Testis (tissue), 3 donors: ENCODE results near the gene SHROOM3. TPM values are rescaled to one million over a fixed set of nuclear protein-coding genes. Genes with fewer than 3 reads are reported as not detected.

Experiments used
- DNase-seq: peaks from one replicate; pipeline ENCODE4 v3.0.0-alpha.2; 2019
- H3K27ac ChIP-seq, 2 donors: fragments of 200-600 bp; sonication (generic); one replicate each; pipeline ENCODE4 v1.5.1; 2019
- H3K27me3 ChIP-seq: fragments of 200-600 bp; sonication (generic); one replicate; pipeline ENCODE4 v1.5.1; 2019
- H3K36me3 ChIP-seq: fragments of 200-600 bp; sonication (generic); one replicate; pipeline ENCODE4 v1.5.1; 2017; ENCODE audit warnings: low read depth; ENCODE audit errors: missing control alignments
- H3K4me1 ChIP-seq: fragments of 200-600 bp; sonication (generic); one replicate; pipeline ENCODE4 v1.5.1; 2019
- H3K4me3 ChIP-seq, 2 donors: fragments of 200-600 bp; sonication (generic); one replicate each; pipeline ENCODE4 v1.5.1; 2017 to 2019
- H3K9me3 ChIP-seq: fragments of 200-600 bp; sonication (generic); one replicate; pipeline ENCODE4 v1.5.1; 2017
- CTCF ChIP-seq, 3 experiments: fragments of 450-650 bp in 2 of 3; fragments of 200-600 bp in 1 of 3; sonication (generic) in 1 of 3; IDR thresholded peaks; one replicate each; pipeline ENCODE4 v1.5.1; 2016 to 2019; ENCODE audit warnings: antibody characterized with exemption in 3 of 3, mild to moderate bottlenecking in 2 of 3, moderate library complexity in 1 of 3
- POLR2A ChIP-seq: fragments of 450-650 bp; IDR thresholded peaks from one replicate; pipeline ENCODE4 v1.6.1; 2017; ENCODE audit warnings: antibody characterized with exemption, mild to moderate bottlenecking, moderate library complexity
- WGBS, 2 donors: methylation state at CpG; one replicate each; pipeline ENCODE4 v1.1.5; 2018; 5-methylcytosine and 5-hydroxymethylcytosine counted together
- intact Hi-C: fragments of 100-400 bp; cut with DNase I; formaldehyde crosslinking; loops from one replicate; pipeline ENCODE4 v1.15.1; 2023; ENCODE audit warnings: low total_unique reads
- polyA plus RNA-seq: library from polyadenylated mRNA; stranded (reverse); fragments of 350-450 nt; fragmentation: Illumina TruSeq; extraction: RNeasy Lipid Tissue Mini Kit (QIAGEN cat#74804); gene quantifications from one replicate; pipeline ENCODE4 v1.2.3, GENCODE V29; 2014; ENCODE audit warnings: low read depth, low replicate concordance; ENCODE audit not compliant: insufficient read depth
- total RNA-seq, 2 donors: library from RNA; depleted of rRNA; stranded (reverse); fragments of >200 nt; gene quantifications; one replicate each; pipeline ENCODE4 v1.2.3, GENCODE V29; 2016

Gene SHROOM3
- total and polyA plus RNA-seq, 3 donors from 2014 or later, result 3.9 to 7.2 (median 6.4) TPM

DNA sequence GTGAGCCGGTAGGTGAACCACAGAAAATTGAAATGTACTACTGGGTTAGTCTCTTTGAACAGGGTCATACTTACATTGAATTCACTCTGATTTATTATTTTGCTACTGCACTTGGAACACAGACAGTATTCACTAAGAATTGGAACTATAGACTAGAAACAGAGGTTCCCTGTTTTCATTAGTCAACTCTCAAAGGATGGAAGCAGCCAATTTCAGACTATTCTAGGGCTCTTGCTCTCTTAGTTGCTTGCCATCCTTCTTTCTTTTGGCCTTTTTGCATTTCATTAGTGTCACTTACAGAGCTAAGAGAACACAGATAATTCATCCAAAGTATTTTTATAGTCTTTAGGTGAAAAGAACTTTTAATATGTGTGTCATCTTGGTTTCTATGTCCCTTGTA is 52.6 kb downstream of the SHROOM3 start:
- H3K4me1 ChIP-seq, result no peaks in the 10 kb centered on the region
- no peaks in the 10 kb centered on the region for H3K9me3 ChIP-seq
- H3K27me3 ChIP-seq, result no peaks in the 10 kb centered on the region
- WGBS, 2 donors, result 100% methylated on average over 1 of the region's 1 CpG
- intact Hi-C loops, result no loop called here
- H3K36me3 ChIP-seq, result no peaks in the 10 kb centered on the region
- no peak overlapping the region for H3K4me3 ChIP-seq
- TF ChIP-seq CTCF (IDR thresholded peaks at IDR 0.05), result no peak
- no peak for TF ChIP-seq POLR2A
- no peak for DNase-seq
- H3K27ac ChIP-seq, result no peak overlapping the region

DNA sequence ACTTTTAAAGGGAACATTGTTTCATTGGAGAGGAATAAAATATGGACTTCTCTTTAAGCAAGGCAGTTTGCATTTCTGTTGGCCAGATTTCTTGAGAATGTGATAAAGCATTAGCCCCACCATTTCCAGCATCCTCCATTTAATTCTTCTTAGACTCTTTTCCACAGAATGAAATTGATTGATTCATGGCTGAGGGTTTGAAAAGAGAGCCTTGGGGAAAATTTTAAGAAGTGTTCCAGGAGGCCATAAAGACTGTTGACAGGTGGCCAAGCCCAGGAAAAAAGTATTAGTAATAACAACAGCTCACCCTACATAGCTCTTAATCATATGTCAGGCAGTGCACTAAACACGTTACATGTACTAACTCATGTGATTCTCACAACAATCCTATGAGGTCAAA is 53.4 kb downstream of the SHROOM3 start:
- H3K27me3 ChIP-seq, result no peaks in the 10 kb centered on the region
- intact Hi-C loops, result no loop called here
- WGBS, 2 donors, result 83 to 94% methylated on average over 1 of the region's 1 CpG
- no peak overlapping the region for H3K4me3 ChIP-seq
- no peaks in the 10 kb centered on the region for H3K9me3 ChIP-seq
- TF ChIP-seq CTCF (IDR thresholded peaks at IDR 0.05), result no peak
- TF ChIP-seq POLR2A, result no peak
- no peak overlapping the region for H3K27ac ChIP-seq
- no peaks in the 10 kb centered on the region for H3K4me1 ChIP-seq
- H3K36me3 ChIP-seq, result no peaks in the 10 kb centered on the region
- DNase-seq, result no peak

GRCh38 chr4:76488888-76489685 is 54.1 kb downstream of the SHROOM3 start:
- no peak for DNase-seq
- TF ChIP-seq CTCF (IDR thresholded peaks at IDR 0.05), result no peak
- TF ChIP-seq POLR2A, result no peak
- Histone ChIP-seq H3K27ac (peak overlapping the region in 1 of 2 donors; percentile 29), H3K9me3 (no peaks in the 10 kb centered on the region), H3K27me3 (no peaks in the 10 kb centered on the region), H3K4me3 (no peak overlapping the region), H3K36me3 (no peaks in the 10 kb centered on the region), H3K4me1 (no peaks in the 10 kb centered on the region)
- WGBS, 2 donors, result 58 to 63% methylated on average over 4 of the region's 4 CpGs
- intact Hi-C loops, result no loop called here

- 54 to 60% methylated on average over 6 of the region's 6 CpGs for WGBS, 2 donors
- Histone ChIP-seq H3K27me3 (no peaks in the 10 kb centered on the region), H3K27ac (peak overlapping the region in 1 of 2 donors; percentile 29), H3K36me3 (no peaks in the 10 kb centered on the region), H3K4me3 (no peak overlapping the region), H3K4me1 (no peaks in the 10 kb centered on the region), H3K9me3 (no peaks in the 10 kb centered on the region)
- peak; percentile 42 for DNase-seq
- TF ChIP-seq CTCF (IDR thresholded peaks at IDR 0.05) (no peak), POLR2A (no peak)
- intact Hi-C loops, result no loop called here
Observed at GRCh38 chr4:76489686-76490161, 54.7 kb downstream of the SHROOM3 start.

DNA sequence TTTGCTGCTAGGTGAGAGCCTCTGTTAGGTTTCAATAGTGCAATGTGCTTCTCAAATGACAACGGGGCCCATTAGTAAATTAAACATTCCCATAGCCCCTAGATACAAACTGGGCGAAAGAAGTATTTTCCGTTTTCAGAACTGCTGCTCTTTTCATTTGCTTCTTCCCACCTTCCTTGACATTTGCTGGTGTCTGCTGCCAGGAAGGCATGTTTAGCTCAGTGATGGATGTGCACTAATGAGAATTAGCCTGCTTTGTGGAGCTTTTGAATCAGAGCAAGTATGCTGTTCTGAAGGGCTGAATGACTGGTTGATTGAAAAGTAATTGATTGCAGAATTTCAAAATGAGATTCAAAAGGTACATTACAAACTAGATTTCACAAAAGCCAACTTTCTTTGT is 57.0 kb downstream of the SHROOM3 start:
- H3K27me3 ChIP-seq, result no peaks in the 10 kb centered on the region
- no peak overlapping the region for H3K4me3 ChIP-seq
- TF ChIP-seq POLR2A, result no peak
- no peak for TF ChIP-seq CTCF (IDR thresholded peaks at IDR 0.05)
- H3K4me1 ChIP-seq, result no peaks in the 10 kb centered on the region
- WGBS, 2 donors, result 88 to 90% methylated on average over 3 of the region's 3 CpGs
- no peak overlapping the region for H3K27ac ChIP-seq
- intact Hi-C loops, result no loop called here
- DNase-seq, result no peak
- no peaks in the 10 kb centered on the region for H3K9me3 ChIP-seq
- H3K36me3 ChIP-seq, result no peaks in the 10 kb centered on the region
